Cerebellar nuclear complex (tissue), 1 donor: ENCODE data around the gene CARD9.
"Not testable (repeated sequence)": the region's sequence is repeated elsewhere in the genome, so short reads cannot be mapped to it uniquely, and the experiment has no call there.

Experiments
- DNase-seq, 2 experiments: peaks; one replicate each; lab custom pipeline; 2025; lab: John Stamatoyannopoulos, UW

CARD9 gene

DNA sequence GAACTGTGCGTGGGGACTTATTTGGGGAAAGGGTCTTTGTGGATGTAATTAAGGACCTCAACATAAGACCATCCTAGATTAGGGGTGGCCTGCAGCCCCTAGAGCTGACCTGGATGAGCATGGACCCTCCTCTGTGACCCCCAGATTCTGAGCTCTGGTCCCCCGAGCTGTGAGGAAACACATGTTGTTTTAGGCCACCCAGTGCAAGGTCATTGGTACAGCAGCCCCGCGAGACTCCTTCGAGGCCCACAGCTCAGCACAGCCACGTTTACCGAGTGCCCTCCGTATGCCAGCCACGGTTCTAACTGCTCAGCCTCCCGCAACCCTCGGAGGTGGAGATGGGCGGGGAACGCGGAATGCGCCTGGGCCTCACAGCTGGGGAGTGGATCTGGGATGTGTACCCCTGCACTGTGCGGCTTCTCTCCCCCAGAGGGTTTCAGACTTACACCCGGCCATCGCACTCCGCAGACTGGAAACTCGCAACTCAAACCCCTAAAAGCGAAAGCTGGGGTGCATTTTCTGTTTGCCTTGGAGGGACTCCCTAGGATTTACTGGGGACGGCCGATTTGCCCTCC is 50.6 kb downstream of the CARD9 start:
- no peak for DNase-seq

DNA sequence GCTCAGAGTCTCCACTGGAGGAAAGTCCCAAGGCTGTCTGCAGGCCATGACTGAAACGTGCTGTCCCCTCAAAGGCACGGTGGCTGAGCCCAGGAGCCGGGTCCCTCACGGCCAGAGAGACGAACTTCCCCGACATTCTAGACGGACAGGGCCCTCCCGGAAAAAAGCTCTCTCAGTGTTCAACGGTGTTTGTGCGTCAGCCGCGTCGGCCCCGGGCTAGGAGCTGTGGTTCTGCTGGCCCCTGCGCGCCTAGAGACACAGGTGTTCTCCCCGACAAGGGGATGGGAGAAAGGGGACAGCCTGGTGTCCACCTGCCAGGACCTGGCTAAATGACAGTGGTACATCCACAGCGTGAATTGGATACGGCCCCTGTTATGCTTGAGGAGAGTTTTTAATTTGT is 51.9 kb downstream of the CARD9 start:
- DNase-seq, result no peak

DNA sequence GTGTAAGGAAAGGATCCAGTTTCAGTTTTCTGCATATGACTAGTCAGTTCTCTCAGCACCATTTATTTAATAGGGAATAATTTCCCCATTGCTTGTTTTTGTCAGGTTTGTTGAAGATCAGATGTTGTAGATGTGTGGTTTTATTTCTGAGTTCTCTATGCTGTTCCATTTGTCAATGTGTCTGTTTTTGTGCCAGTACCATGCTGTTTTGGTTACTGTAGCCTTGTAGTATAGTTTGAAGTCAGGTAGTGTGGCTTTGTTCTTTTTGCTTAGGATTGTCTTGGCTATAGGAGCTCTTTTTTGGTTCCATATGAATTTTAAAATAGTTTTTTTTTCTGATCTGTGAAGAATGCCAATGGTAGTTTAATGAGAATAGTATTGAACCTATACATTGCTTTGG is 52.5 kb downstream of the CARD9 start:
- DNase-seq, result not testable (repeated sequence)

DNA sequence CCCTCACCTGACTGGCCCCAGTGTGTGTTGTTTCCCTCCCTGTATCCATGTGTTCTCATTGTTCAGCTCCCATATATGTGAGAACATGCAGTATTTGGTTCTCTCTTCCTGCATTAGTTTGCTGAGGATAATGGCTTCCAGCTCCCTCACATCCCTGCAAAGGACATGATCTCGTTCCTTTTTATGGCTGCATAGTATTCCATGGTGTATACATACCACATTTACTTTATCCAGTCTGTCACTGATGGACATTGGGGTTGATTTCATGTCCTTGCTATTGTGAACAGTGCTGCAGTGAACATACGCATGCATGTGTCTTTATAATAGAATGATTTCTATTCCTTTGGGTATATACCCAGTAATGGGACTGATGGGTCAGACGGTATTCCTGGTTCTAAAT is 53.5 kb downstream of the CARD9 start:
- DNase-seq, result not testable (repeated sequence)

DNA sequence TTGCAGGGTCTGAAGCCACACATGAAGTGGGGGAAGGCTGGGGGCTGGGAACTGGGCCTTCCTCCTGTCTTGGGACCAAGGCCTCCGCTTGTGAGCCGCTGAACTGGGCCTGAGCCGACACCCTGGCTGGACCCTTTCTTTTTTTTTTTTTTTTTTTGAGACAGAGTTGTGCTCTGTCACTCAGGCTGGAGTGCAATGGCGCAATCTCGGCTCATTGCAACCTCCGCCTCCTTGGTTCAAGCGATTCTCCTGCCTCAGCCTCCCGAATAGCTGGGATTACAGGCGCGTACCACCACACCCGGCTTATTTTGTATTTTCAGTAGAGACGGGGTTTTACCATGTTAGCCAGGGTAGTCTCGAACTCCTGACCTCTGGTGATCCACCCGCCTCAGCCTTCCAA is 54.2 kb downstream of the CARD9 start:
- not testable (repeated sequence) for DNase-seq

DNA sequence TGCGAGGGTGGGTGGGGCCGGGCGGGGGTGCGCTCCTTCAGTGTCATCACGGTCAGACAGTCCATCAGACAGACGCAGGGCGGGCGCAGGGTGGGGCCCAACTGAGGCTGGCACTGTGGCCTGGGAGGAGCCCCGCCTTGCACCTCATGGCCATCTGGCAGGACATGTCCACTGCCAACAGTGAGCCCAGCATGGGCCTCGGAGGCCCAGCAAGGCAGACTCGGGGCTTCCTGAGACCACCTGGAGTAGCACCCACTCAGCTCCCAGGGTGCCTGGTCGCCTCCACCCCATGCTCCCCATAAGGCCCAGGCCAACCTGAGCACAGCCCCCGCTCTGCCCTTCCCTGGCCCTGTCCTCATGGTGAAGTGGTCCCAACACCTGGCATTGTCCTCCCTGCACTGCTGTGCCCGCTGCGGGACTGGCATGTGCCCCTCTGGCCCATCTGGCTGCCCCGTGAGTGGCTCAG is 54.7 kb downstream of the CARD9 start:
- DNase-seq, result no peak

DNA sequence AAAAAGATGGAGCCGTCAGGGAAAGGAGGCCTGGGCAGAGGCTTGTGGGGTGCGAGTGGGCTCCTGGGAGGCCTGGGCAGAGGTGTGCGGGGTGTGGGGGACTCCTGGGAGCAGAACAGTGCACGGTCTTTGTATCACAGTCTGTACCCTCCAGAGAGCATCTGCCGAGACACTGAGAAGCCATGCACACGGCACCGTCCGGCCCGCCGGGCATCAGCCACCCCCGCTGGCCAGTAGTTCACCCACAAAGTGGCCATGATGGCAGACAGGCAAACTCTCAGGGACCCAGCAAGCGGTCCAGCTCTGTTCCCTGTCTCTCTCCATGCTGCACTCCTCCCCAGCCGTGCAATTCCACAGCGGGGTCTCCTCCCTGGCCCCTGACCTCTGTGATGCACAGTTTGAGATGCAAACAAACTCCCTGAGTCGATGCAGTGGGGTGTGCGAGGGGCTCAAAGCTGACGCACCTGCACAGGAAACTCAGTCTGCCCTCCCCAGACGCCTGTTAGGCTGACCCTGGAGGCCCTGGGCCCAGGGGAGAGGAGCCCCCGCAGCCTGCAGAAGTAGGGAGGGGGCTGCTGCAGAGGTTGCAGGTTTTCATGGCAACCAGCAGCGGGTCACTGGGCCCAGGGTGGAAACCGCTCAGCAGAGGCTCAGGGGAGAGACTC is 55.2 kb downstream of the CARD9 start:
- no peak for DNase-seq

DNA sequence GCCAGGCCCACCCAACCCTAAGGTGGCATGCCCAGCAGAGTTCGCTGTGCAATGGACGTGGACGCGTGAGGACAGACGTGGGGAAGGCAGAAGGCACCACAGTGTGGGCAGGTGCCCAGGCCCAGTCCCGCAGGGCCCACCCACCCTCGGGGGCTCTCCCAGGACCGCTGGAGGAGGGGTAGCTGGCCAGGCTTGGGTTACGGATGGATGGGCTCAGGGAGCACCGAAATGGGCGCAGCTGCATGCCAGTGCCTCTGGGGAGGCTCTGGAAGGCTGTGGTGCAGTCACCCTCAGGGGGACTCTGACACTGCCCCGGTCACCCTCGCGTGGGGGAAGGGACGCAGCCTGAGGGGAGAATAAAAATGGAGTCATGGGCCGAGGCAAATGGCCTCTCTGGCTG is 55.8 kb downstream of the CARD9 start:
- DNase-seq, result no peak

DNA sequence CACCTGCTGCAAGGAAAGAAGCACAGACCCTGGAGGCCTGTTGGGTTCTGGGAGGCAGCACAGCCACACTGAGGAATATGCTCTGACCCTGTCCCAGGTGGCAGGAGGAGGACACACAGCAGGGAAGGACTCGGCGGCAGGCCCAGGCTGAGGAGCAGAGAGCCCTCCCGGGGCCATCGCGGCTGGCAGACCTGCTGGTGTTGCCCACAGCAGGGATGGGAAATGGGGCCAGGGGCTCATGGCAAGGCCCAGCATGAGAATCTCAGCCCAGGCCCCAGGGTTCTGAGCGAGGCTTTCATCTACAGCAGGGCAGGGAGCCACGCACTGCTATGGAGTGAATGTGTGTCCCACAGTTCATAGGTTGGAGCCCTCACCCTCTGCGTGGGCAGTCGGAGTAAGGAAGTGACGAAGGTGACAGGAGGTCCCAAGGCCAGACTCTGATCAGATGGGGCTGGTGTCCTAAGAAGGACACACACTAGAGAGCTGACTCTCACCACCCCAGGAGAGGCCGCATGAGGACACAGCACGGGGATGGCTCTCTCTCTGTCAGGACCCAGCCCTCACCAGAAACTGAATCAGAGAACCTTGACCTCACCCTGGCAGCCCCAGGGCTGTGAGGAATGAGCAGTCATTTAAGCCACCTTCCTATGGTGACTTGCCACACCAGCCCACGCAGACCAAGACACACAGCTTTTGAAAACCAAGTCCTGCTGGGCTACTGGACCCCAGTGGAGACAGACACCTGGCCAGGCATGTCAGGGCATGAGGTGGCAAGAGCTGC is 56.4 kb downstream of the CARD9 start:
- no peak for DNase-seq

DNA sequence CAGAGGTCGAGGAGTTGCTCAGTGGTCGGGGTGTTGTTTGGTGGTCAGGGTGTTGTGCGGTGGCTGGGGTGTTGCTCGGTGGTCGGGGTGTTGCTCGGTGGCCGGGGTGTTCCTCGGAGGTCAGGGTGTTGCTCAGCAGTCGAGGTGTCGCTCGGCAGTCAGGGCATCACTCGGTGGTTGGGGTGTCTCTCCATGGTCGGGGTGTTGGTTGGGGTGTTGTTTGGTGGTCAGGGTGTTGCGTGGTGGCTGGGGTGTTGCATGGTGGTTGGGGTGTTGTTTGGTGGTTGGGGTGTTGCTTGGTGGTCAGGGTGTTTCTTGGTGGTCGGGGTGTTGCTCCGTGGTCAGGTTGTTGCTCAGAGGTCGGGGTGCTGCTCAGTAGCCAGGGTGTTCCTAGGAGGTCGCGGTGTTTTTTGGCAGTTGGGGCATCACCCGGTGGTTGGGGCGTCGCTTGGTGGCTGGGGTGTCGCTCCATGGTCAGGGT is 57.2 kb downstream of the CARD9 start:
- no peak for DNase-seq

DNA sequence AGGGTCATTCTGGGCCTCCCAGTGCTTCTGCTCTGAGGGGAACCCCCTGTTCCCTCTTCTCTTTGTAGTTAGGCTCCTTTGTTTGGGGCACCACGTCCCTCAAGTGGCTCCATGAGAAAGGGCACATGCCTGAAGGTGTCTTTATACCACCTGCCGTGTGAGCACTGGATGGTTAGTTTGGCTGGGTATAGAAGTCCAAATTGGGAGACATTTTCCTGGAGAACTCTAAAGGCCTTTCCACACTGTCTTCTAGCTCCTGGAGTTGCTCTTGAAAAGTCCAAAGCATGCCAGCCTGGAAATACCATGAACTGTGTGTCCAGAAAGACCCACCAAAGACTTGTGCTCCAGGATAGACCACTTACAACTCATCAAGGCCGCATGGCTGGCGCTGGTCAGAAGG is 58.5 kb downstream of the CARD9 start:
- no peak for DNase-seq

DNA sequence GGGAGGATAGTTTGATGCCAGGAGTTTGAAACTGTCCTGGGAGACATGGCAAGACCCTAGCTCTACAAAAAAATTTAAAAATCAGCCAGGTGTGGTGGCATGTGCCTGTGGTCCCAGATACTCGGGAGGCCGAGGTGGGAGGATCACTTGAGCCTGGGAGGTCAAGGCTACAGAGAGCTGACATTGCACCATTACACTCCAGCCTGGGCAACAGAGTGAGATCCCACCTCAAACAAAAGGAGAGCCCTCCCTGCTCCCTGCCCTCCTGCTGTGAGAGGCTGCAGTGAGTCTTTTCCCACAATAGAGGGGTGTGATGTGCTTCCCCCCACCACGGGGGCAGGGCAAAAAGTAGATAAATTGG is 59.4 kb downstream of the CARD9 start:
- no peak for DNase-seq
